ENCODE results near the gene BRAP.
"Not testable (repeated sequence)": the region's sequence is repeated elsewhere in the genome, so short reads cannot be mapped to it uniquely, and the experiment has no call there.

Gene BRAP

GRCh38 chr12:111677186-111677585, 8.6 kb downstream of the BRAP start:
- no peak for DNase-seq (ENCODE audit: low read depth in 2 of 2)

DNA sequence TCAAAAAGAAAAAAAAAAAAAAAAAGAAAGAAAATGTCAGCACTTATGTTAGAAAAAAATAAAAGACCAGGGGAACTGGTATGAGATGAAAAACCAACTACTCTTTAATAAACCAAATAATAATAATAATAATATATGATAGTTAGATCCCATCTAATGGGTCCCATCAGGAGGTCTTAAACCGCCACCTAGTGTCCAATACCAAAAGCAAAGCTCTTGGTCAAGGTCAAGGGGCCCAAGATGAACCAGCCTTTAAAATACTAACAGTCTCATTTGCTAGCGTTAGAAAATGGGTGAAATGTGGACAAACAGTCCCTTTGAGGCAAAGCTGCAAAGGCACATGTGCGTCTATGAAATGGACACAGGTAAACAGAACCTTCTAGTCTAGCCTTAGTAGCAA, 12.3 kb downstream of the BRAP start:
- DNase-seq (ENCODE audit: low read depth in 2 of 2), result no peak

DNA sequence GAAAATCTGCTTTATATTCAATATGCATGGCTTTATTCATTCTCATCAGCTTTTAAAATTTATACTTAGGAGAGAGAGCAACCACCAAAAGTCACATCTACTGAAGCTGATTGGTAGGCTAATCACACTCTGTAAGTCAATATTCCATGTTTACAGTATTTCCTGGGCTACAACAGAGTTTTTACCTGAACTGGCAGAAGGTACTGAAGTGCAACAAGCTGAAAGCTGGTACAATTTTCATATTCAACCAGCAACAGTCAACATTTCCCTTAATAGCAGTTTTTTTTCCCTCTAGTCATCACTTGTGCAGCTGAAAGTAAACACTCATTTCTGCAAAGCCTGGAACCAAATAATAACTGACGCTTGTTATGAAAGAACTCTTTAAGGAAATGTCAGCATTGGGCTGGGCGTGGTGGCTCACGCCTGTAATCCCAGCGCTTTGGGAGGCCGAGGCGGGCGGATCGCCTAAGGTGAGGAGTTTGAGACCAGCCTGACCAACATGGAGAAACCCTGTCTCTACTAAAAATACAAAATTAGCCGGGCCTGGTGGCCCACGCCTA, 12.9 kb downstream of the BRAP start:
- DNase-seq (ENCODE audit: low read depth in 2 of 2), result no peak

- no peak for DNase-seq (ENCODE audit: low read depth in 2 of 2)
Observed at GRCh38 chr12:111664961-111665865, 20.5 kb downstream of the BRAP start.

GRCh38 chr12:111664499-111664898, 21.3 kb downstream of the BRAP start:
- no peak for DNase-seq (ENCODE audit: low read depth in 2 of 2)

DNA sequence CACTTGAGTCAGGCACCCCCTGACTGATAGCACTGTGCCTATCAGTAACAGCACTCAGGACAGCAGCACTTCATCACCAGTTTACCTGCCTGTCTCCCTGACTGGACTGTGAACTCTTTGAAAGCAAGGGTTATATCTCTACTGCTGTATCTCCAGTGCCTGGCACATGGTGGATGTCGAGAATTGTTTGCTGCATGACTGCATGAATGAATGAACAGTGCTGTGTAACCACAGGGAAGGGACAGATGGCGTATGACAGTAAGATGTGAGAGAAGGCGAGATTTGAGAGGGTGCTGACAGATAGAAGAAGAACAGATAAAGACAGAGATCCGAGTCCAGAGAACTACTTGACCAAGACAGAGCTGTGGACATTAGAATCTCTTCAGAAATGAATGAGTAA, 29.7 kb downstream of the BRAP start:
- no peak for DNase-seq (ENCODE audit: low read depth in 2 of 2)

- DNase-seq (ENCODE audit: low read depth in 2 of 2), result no peak
Observed at GRCh38 chr12:111655356-111655755, 30.4 kb downstream of the BRAP start.

- no peak for DNase-seq (ENCODE audit: low read depth in 2 of 2)
Observed at GRCh38 chr12:111653596-111653995, 32.2 kb downstream of the BRAP start.

DNA sequence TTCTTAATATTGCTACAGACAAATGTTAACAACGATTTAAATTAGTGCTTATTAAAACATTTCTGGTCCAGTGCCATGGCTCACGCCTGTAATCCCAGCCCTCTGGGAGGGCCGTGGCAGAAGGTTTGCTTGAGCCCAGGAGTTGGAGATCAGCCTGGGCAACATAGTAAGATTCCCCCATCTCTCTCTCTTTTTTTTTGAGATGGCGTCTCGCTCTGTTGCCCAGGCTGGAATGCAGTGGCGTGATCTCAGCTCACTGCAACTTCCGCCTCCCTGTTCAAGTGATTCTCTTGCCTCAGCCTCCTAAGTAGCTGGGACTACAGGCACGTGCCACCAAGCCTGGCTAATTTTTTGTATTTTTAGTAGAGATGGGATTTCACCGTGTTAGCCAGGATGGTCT, 33.2 kb downstream of the BRAP start:
- DNase-seq (ENCODE audit: low read depth in 2 of 2), result not testable (repeated sequence)

GRCh38 chr12:111650912-111651311, 34.8 kb downstream of the BRAP start:
- no peak for DNase-seq (ENCODE audit: low read depth in 2 of 2)

- DNase-seq (ENCODE audit: low read depth in 2 of 2), result no peak
Observed at GRCh38 chr12:111645433-111645832, 40.3 kb downstream of the BRAP start.

GRCh38 chr12:111643427-111643826, 42.3 kb downstream of the BRAP start:
- DNase-seq (ENCODE audit: low read depth in 2 of 2), result no peak

GRCh38 chr12:111642681-111643426, 42.9 kb downstream of the BRAP start:
- no peak for DNase-seq (ENCODE audit: low read depth in 2 of 2)

GRCh38 chr12:111640506-111640905, 45.2 kb downstream of the BRAP start:
- DNase-seq (ENCODE audit: low read depth in 2 of 2), result no peak

DNA sequence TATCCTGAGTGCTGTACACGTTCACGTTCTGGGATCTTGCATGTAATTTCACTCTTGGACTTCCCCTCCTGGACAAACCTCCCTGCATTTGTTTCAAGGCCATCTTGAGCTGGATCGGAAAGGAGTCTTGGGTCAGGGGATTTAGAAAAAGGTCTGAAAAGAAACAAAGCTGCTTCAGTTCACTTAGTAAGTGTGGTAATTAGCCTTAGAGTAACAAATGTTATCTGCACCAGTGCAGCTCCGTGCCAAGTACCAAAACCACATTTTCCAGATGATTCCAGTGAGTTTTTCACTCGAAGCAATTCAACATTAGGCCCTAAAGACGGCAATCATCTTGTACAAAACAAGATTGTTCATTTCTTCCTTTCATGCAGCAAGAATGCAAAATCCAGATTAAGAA, 47.2 kb downstream of the BRAP start:
- DNase-seq (ENCODE audit: low read depth in 2 of 2), result no peak

DNA sequence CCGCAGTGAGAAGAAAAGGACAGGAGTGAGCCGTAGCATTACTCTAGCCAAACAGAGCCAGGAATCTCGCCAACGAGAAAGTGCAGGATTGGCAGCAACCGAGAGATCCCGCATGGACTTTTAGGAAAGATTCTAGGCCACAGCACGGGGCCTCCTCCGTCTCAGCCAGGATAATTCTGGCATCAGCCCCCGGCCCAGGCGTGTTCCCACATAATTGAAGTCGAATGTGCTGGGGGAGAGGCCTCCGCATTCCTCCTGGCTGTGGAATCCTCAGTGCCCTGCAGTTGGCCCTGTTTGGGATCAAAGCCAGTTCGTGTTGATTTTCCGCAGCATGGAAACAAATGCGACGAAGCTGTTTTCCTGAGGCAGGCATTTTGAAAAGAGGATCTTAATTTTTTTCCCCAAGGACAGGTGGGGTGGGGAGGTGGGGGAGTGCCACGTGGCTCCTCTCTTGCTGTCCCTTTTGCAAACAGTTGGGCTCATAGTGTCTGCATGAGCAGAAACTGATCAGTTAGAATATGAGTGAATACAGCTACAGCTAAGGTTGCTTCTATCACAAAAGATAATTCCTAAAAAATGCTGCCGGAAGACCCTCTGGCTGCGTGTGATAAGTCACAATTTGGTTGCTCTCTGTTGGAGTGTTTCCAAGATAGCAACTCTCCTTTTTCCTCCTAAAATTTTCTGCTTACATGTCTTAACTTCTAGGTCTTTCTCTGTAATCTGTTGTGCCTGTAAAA, 49.4 kb downstream of the BRAP start:
- DNase-seq (ENCODE audit: low read depth in 2 of 2), result no peak

DNA sequence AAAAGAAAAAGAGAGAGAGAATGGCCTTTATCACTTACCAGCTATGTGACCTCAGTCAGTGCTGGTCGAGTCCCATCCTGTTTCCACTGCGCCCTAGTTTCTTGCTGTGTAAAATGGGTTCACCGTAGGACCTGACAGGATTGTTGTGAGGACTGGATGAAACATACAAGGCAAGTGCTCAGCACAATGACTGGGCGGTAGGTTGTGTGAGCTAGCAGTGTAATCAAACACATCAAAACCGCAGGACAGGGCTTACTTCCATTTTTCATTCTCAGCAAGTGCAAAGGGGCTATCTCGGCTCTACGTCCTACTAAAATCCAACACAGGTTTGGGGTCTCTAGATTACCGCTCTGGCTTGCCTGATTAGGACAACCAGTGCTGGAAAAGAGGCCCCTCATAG, 50.2 kb downstream of the BRAP start:
- DNase-seq (ENCODE audit: low read depth in 2 of 2), result no peak

DNA sequence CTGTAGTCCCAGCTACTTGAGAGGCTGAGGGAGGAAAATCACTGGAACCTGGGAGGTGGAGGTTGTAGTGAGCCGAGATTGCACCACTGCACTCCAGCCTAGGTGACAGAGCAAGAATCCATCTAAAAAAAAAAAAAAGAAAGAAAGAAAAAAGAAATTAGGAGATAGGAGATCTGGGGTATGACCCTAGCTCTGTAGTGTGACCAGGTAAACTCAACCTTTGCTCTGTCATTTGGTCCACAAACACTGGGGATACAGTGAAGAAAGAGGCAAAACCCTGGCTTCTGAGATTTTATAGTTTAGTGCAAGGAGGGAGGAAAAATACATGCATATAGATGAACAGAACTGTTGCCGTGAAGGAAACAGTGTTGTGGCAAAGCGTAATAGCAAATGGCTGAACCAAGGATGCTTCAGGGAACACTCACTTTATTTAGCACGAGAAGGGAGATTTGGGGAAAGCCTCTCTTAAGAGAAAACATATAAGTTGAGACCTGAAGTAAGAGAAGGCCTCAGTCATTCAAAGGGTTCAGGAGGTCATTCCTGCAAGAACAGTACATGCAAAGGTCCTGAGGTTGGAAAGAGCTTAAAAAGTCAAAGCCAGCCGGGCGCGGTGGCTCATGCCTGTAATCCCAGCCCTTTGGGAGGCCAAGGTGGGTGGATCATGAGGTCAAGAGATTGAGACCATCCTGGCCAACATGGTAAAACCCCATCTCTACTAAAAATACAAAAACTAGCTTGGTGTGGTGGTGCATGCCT, 57.1 kb downstream of the BRAP start:
- DNase-seq (ENCODE audit: low read depth in 2 of 2), result no peak

GRCh38 chr12:111626230-111626629, 59.5 kb downstream of the BRAP start:
- no peak for DNase-seq (ENCODE audit: low read depth in 2 of 2)

DNA sequence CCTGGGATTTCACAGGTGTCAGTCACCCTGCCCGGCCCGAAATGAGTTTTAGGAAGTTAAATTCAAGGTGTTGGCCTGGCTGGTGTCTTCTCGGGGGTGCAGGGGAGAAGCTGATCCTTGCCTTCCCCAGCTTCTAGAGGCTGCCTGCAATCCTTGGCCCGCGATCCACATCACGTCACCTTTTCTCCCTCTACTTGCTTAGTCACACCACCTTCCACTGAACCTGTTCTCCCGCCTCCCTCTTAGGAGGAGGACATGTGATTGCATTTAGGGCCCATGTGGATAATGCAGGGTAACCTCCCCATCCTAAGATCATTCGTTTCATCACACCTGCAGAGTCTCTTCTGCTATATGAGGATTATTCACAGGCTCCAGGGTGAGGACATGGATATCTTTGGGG, 61.2 kb downstream of the BRAP start:
- DNase-seq (ENCODE audit: low read depth in 2 of 2), result no peak

DNA sequence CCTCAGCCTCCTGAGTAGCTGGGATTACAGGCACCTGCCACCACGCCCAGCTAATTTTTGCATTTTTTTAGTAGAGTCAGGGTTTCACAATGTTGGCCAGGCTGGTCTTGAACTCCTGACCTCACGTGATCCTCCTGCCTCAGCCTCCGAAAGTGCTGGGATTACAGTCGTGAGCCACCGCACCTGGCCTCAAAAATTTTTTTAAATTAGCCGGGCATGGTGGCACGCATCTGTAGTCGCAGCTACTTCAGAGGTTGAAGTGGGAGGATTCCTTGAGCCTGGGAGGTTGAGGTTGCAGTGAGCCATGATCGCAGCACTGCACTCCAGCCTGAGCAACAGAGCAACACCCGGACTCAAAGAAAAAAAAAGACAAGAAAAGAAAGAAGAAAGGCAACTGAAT, 67.9 kb downstream of the BRAP start:
- not testable (repeated sequence) for DNase-seq (ENCODE audit: low read depth in 2 of 2)
